K562 (cell line): ENCODE measurements around the gene OPRD1. TPM values are rescaled to one million over a fixed set of nuclear protein-coding genes. Genes with fewer than 3 reads are reported as not detected.

Experiments
- ATAC-seq: fragments of 200-7000 bp; cut with Tn5 transposase; 3 replicates; pipeline ENCODE4 v1.9.1; 2020; ENCODE audit warnings: moderate library complexity
- BruUV-seq: library from RNA; stranded (reverse); fragments of 400-500 nt; replicated peaks from 2 replicates; lab custom pipeline; 2021; lab: Mats Ljungman, UMichigan
- CTCF ChIA-PET: fragments of 300-600 bp; formaldehyde crosslinking; extraction: SDS; loops from one replicate; lab custom pipeline; 2021; ENCODE audit warnings: low intra/inter-chr PET ratio; lab: Yijun Ruan, JAX
- POLR2A ChIA-PET: fragments of 300-600, 350-650 bp; sonication (Branson Sonifier 250); formaldehyde crosslinking; extraction: SDS; loops from one replicate; lab custom pipeline; 2021; ENCODE audit warnings: antibody characterized with exemption, inconsistent platforms; lab: Yijun Ruan, JAX
- DNase-seq, 4 experiments: peaks; one replicate each; pipeline versions ENCODE4 v3.0.0 to v3.0.0-alpha.2; 2011 to 2018; ENCODE audit warnings: low spot score in 3 of 4, mixed read lengths in 3 of 4; ENCODE audit errors: extremely low read depth in 1 of 4
- FAIRE-seq: peaks from 2 replicates; lab custom pipeline; 2011; peaks lifted over from hg19 to GRCh38; lab: Jason Lieb, UNC
- H2AFZ ChIP-seq: 2 replicates; pipeline ENCODE4 v1.6.0; 2011; ENCODE audit warnings: low read depth, low read length, control low read depth, inconsistent platforms
- H3K27ac ChIP-seq: fragments of 200-600 bp; 3 replicates; pipeline ENCODE4 v1.8.0; 2011; ENCODE audit warnings: low read depth, mild to moderate bottlenecking, control low read depth, inconsistent platforms, low read length, moderate library complexity, mixed read lengths; ENCODE audit errors: extremely low read depth
- H3K27me3 ChIP-seq, 2 experiments: fragments of 300-600 bp in 1 of 2; 2 replicates in 1 of 2; 3 replicates in 1 of 2; pipeline versions ENCODE4 v1.6.0 to v1.8.0; 2011; ENCODE audit warnings: inconsistent platforms in 2 of 2, low read length in 2 of 2, mild to moderate bottlenecking in 1 of 2, mixed read lengths in 1 of 2, moderate library complexity in 1 of 2; ENCODE audit not compliant: control insufficient read depth in 2 of 2, insufficient read depth in 2 of 2
- H3K36me3 ChIP-seq: fragments of 300-600 bp; 3 replicates; pipeline ENCODE4 v1.8.0; 2011; ENCODE audit warnings: mild to moderate bottlenecking, low read length, inconsistent platforms; ENCODE audit not compliant: control insufficient read depth, insufficient read depth
- H3K4me1 ChIP-seq, 2 experiments: fragments of 200-600 bp in 1 of 2; replicated peaks in 1 of 2; 2 replicates in 1 of 2; 3 replicates in 1 of 2; pipeline versions ENCODE4 v1.5.1 to v1.8.0; 2011; ENCODE audit warnings: inconsistent platforms in 2 of 2, low read length in 2 of 2, mild to moderate bottlenecking in 1 of 2, mixed read lengths in 1 of 2, moderate library complexity in 1 of 2; ENCODE audit not compliant: control insufficient read depth in 2 of 2, insufficient read depth in 2 of 2
- H3K4me2 ChIP-seq: 2 replicates; pipeline ENCODE4 v1.6.1; 2011; ENCODE audit warnings: low read length, control low read depth, inconsistent platforms, mixed read lengths; ENCODE audit not compliant: insufficient read depth
- H3K4me3 ChIP-seq: fragments of 200-600 bp; sonication (generic), shearing (Covaris generic); 2 replicates; pipeline ENCODE4 v1.5.1; 2016; ENCODE audit warnings: control low read depth, inconsistent platforms
- H3K79me2 ChIP-seq: fragments of 200-600 bp; 3 replicates; pipeline ENCODE4 v1.8.0; 2011; ENCODE audit warnings: low read length, inconsistent platforms; ENCODE audit not compliant: control insufficient read depth, insufficient read depth
- H3K9ac ChIP-seq, 2 experiments: 2 replicates each; pipeline versions ENCODE4 v1.6.0 to v1.6.1; 2011; ENCODE audit warnings: low read depth in 2 of 2, low read length in 2 of 2, control low read depth in 1 of 2, inconsistent platforms in 1 of 2, mild to moderate bottlenecking in 1 of 2, mixed read lengths in 1 of 2; ENCODE audit not compliant: insufficient read depth in 1 of 2
- H3K9me1 ChIP-seq: one replicate; pipeline ENCODE4 v1.6.0; 2011; ENCODE audit warnings: inconsistent platforms, mild to moderate bottlenecking, low read length, moderate library complexity; ENCODE audit not compliant: control insufficient read depth, insufficient read depth
- H3K9me3 ChIP-seq: replicated peaks from 2 replicates; pipeline ENCODE4 v1.5.1; 2011; ENCODE audit warnings: low read depth, low read length, inconsistent platforms; ENCODE audit not compliant: control insufficient read depth, insufficient read depth
- H4K20me1 ChIP-seq: replicated peaks from 2 replicates; pipeline ENCODE4 v1.6.1; 2011; ENCODE audit warnings: low read length, inconsistent platforms, mixed read lengths; ENCODE audit not compliant: control insufficient read depth, insufficient read depth
- CBFA2T3 ChIP-seq: fragments of 450-650 bp; IDR thresholded peaks from 2 replicates; pipeline ENCODE4 v1.6.1; 2017
- IRF1 ChIP-seq: sonication (generic); formaldehyde crosslinking; IDR thresholded peaks from 2 replicates; pipeline ENCODE4 v1.8.0; 2022; ENCODE audit warnings: missing genetic modification reagents, mild to moderate bottlenecking, borderline replicate concordance
- ZNF121 ChIP-seq: sonication (generic); formaldehyde crosslinking; conservative IDR thresholded peaks from 2 replicates; pipeline ENCODE4 v1.8.0; 2022; ENCODE audit warnings: missing genetic modification reagents
- ZNF696 ChIP-seq: fragments of 250-450 bp; sonication (Bioruptor Pico); conservative IDR thresholded peaks from 2 replicates; pipeline ENCODE4 v1.4.0; 2020; ENCODE audit warnings: mild to moderate bottlenecking, moderate library complexity
- WGBS: fragments of 100-300 bp; shearing (Covaris generic); methylation state at CpG from one replicate; pipeline ENCODE4 v1.1.6; 2016; ENCODE audit warnings: low coverage, mixed read lengths; ENCODE audit not compliant: insufficient coverage; ENCODE audit errors: missing lambda C conversion rate; 5-methylcytosine and 5-hydroxymethylcytosine counted together
- in situ Hi-C: fragments of 300-500 bp; cut with MboI; formaldehyde crosslinking; loops from 4 replicates; pipeline ENCODE4 v1.15.0; 2018; ENCODE audit warnings: inconsistent platforms, mixed read lengths
- intact Hi-C: fragments of 100-400 bp; cut with micrococcal nuclease; formaldehyde crosslinking; loops from 2 replicates; pipeline ENCODE4 v1.14.2; 2022
- polyA plus RNA-seq, 8 experiments: library from polyadenylated mRNA; depleted of rRNA in 4 of 8; stranded (reverse) in 5 of 8; unstranded in 3 of 8; fragments of >200 nt; fragmentation: Nextera tagmentation in 2 of 8; fragmentation: Illumina TruSeq in 1 of 8; extraction: Ambion mirVana in 2 of 8; extraction: Trizol in 1 of 8; gene quantifications; 2 replicates each; pipeline versions ENCODE4 v1.2.1 to v1.2.3, GENCODE V29; 2011 to 2014; ENCODE audit warnings: inconsistent platforms in 1 of 8, missing spikeins in 1 of 8
- total RNA-seq, 7 experiments: library from RNA; depleted of rRNA in 6 of 7; stranded (reverse); fragments of >200 nt in 6 of 7; fragmentation: Illumina TruSeq in 2 of 7; extraction: Trizol in 2 of 7; gene quantifications; 2 replicates each; pipeline versions ENCODE4 v1.2.1 to v1.2.3, GENCODE V29; 2011 to 2021; ENCODE audit warnings: low replicate concordance in 1 of 7

The OPRD1 gene
- total and polyA plus RNA-seq, 9 of the 15 experiments (the other 6 are each of a cell fraction or from before 2014, with no cell fraction given) = under 0.01 to 0.03 (median under 0.01) TPM; not detected in 6

DNA sequence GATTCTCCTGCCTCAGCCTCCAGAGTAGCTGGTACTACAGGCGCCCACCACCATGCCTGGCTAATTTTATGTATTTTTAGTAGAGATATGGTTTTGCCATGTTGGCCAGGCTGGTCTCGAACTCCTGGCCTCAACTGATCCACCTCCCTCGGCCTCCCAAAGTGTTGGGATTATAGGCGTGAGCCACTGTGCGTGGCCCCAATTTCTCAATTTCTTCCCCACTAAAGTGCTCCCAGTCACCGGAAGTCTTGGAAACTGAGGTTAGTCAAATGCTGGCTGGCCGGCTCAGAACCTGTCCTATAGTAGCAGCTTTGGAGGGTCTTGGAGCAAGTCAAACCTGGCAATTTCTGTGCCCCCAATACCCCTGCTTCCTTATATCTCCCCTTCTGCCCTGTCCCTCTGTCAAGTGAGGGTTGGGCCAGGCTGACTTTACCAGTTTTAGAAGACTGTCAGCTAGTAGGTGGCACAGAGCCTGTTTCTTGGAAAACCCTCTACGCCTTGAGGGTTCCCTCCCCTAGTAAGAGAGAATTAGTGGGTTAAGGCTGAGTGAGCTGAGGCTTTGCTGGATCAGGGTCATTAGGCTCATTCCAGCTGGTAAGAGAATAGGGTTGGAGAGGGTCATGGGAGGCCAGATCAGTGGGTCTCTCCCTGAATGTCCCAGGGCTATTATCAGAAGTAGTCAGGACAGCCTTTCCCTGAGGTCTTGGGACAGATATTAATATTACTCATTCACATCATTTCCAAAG, 94.1 kb downstream of the OPRD1 start:
- peaks cover 90% of the 10 kb centered on the region for H3K79me2 ChIP-seq
- peak in 1 of 4 experiments; percentile 17 for DNase-seq
- H3K4me2 ChIP-seq = no peak overlapping the region

DNA sequence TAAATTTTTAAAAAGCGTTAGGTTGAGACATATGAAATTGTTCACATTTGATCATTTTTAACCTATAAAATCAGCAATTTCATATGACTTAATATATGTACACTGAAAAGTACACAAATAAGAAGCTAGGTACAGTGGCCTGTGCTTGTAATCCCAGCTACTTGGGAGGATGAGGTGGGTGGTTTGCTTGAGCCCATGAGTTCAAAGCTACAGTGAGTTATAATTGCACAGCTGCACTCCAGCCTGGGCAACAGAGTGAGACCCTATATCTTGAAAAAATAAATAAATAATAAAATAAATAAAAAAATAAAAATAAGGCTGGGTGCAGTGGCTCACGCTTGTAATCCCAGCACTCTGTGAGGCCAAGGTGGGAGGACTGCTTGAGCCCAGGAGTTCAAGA, 97.2 kb downstream of the OPRD1 start:
- Histone ChIP-seq H4K20me1 (peaks cover 30% of the 10 kb centered on the region), H3K27me3 (no peaks in the 10 kb centered on the region), H3K9me3 (no peaks in the 10 kb centered on the region)
- POLR2A ChIA-PET = interaction anchor here (0.5 to 1.9 kb wide), 8 partner anchors 11 to 1214 kb away, joined by 3 to 7 read pairs (median 4); no protein-coding TSS in a partner anchor
- intact Hi-C loops = no loop called here
- FAIRE-seq = no peak
- 92% methylated on average over 2 of the region's 2 CpGs for WGBS
- TF ChIP-seq ZNF121 (peak; percentile 59), IRF1 (no peak)
- TF ChIP-seq, all 486 proteins: peak for 1
- BruUV-seq = no TSS peak
- peaks cover 85% of the 10 kb centered on the region for H3K79me2 ChIP-seq
- H3K36me3 ChIP-seq = peaks cover 38% of the 10 kb centered on the region
- in situ Hi-C loops = no loop called here
- no peak overlapping the region for H3K4me3 ChIP-seq
- H3K4me2 ChIP-seq = no peak overlapping the region
- no peak overlapping the region for H3K27ac ChIP-seq
- peaks cover 12 to 20% of the 10 kb centered on the region in 2 experiments for H3K4me1 ChIP-seq
- H3K9ac ChIP-seq = no peak overlapping the region
- no peak for DNase-seq
- H3K9me1 ChIP-seq = no peaks in the 10 kb centered on the region
- no peak for ATAC-seq
- H2AFZ ChIP-seq = no peak overlapping the region
- CTCF ChIA-PET = no interaction called here

More for the DNA sequence above, 94.1 kb downstream of the OPRD1 start:
- POLR2A ChIA-PET = no interaction called here
- CTCF ChIA-PET = no interaction called here
- BruUV-seq = no TSS peak
- TF ChIP-seq CBFA2T3 = 0 out of 2 replicates have a peak, but pooled peaks have one; percentile 11
- TF ChIP-seq ZNF696 (CRISPR knock-in tag) = no peak
- intact Hi-C loops = no loop called here
- Histone ChIP-seq H3K9me1 (no peaks in the 10 kb centered on the region), H4K20me1 (peaks cover 34% of the 10 kb centered on the region), H3K27ac (peak overlapping the region; percentile 57; the same call in 2 of the 3 replicates), H3K36me3 (peaks cover 26% of the 10 kb centered on the region), H3K27me3 (no peaks in the 10 kb centered on the region), H3K9ac (peak overlapping the region in 1 of 2 experiments; percentile 33; a peak in 1 of 4 replicates), H3K9me3 (no peaks in the 10 kb centered on the region), H3K4me1 (peaks cover 22 to 32% of the 10 kb centered on the region in 2 experiments), H2AFZ (no peak overlapping the region), H3K4me3 (no peak overlapping the region)
- in situ Hi-C loops = no loop called here
- WGBS = 88% methylated on average over 8 of the region's 8 CpGs
- peak; percentile 4; the same call in 1 of the 3 replicates for ATAC-seq
- FAIRE-seq = no peak
